ENCODE data around the gene AP3D1. TPM values are rescaled to one million over a fixed set of nuclear protein-coding genes. Genes with fewer than 3 reads are reported as not detected.

Gene AP3D1
- total RNA-seq, 4 donors from 2014 or later: 101 to 189 (median 152) TPM

DNA sequence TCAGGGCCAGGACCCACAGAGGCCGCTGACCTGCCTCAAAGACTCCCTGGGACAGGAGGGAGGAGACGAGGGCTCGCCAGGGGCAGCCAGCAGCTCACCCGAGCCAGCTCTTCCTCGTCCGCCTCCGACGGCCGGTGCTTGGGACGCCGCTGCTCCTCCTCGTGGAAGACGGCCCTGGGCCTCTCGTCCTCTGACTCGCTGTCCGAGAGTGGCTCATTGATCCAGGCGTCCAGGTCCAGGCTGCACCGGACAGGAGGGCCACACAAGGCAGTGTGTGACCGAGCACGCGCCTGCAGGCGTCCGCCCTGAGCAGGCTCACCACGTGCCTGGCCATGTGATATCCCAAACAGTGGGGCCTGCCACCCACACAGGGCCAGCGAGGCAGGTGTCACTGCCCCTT, 34.9 kb downstream of the AP3D1 start:
- H3K9me3 ChIP-seq: no peaks in the 10 kb centered on the region
- 91% methylated on average over 25 of the region's 25 CpGs; no CpG with 5 or more reads in 1 of the 2 donors for WGBS, 2 donors (ENCODE audit: low coverage in 1 of 2)
- H3K4me1 ChIP-seq: no peaks in the 10 kb centered on the region
- TF ChIP-seq POLR2A (IDR thresholded peaks at IDR 0.05): no peak
- TF ChIP-seq, protein P1, sequence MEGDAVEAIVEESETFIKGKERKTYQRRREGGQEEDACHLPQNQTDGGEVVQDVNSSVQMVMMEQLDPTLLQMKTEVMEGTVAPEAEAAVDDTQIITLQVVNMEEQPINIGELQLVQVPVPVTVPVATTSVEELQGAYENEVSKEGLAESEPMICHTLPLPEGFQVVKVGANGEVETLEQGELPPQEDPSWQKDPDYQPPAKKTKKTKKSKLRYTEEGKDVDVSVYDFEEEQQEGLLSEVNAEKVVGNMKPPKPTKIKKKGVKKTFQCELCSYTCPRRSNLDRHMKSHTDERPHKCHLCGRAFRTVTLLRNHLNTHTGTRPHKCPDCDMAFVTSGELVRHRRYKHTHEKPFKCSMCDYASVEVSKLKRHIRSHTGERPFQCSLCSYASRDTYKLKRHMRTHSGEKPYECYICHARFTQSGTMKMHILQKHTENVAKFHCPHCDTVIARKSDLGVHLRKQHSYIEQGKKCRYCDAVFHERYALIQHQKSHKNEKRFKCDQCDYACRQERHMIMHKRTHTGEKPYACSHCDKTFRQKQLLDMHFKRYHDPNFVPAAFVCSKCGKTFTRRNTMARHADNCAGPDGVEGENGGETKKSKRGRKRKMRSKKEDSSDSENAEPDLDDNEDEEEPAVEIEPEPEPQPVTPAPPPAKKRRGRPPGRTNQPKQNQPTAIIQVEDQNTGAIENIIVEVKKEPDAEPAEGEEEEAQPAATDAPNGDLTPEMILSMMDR (IDR thresholded peaks at IDR 0.05): no peak
- TF ChIP-seq EP300 (IDR thresholded peaks at IDR 0.05; ENCODE audit: low read depth): no peak
- in situ Hi-C loops (cut with MboI; ENCODE audit: low pct_ligation_motif_present in 1 of 4, low pct_unique_long_range_greater_than_20kb in 1 of 4, low sequenced_read_pairs in 3 of 4): no loop called here
- H3K27me3 ChIP-seq: no peaks in the 10 kb centered on the region
- no peak overlapping the region for H3K4me3 ChIP-seq
- intact Hi-C loops (cut with DNase I; ENCODE audit: low total_unique reads): no loop called here
- peaks cover 0 to 88% (median 42%) of the 10 kb centered on the region in 4 donors for H3K36me3 ChIP-seq
- no peak for DNase-seq
- H3K27ac ChIP-seq: no peak overlapping the region

DNA sequence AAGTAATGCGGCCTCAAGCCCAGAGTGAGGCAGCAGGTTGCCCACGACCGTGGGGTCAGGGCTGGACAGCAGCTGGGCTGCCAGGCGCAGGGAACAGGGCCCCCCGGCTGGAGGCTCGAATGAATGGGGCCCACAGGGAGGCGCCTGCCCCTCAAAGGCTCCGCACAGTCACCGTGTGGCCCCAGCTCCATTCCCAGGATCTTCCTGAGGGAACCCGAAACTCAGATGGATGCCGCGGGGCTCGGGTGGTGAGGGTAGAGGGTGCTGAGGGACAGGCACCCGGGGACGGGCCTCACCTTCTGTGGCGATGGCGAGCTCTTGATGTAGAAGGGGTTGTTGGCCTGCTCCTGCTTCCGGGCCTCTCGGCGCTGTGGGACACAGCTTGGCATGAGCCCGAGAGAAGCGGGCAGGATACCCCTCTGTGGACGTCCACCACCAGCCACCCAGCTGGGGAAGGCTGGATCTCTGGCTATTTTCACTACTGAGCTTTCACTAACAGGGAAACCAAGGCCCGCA, 35.4 kb downstream of the AP3D1 start:
- intact Hi-C loops (cut with DNase I; ENCODE audit: low total_unique reads): no loop called here
- DNase-seq: no peak
- 96 to 100% methylated on average over 2 to 22 of the region's 24 CpGs for WGBS, 2 donors (ENCODE audit: low coverage in 1 of 2)
- H3K4me3 ChIP-seq: no peak overlapping the region
- no peaks in the 10 kb centered on the region for H3K9me3 ChIP-seq
- H3K4me1 ChIP-seq: no peaks in the 10 kb centered on the region
- no peak overlapping the region for H3K27ac ChIP-seq
- in situ Hi-C loops (cut with MboI; ENCODE audit: low pct_ligation_motif_present in 1 of 4, low pct_unique_long_range_greater_than_20kb in 1 of 4, low sequenced_read_pairs in 3 of 4): no loop called here
- no peak for TF ChIP-seq POLR2A (IDR thresholded peaks at IDR 0.05)
- H3K36me3 ChIP-seq: peaks cover 0 to 88% (median 42%) of the 10 kb centered on the region in 4 donors
- H3K27me3 ChIP-seq: no peaks in the 10 kb centered on the region

DNA sequence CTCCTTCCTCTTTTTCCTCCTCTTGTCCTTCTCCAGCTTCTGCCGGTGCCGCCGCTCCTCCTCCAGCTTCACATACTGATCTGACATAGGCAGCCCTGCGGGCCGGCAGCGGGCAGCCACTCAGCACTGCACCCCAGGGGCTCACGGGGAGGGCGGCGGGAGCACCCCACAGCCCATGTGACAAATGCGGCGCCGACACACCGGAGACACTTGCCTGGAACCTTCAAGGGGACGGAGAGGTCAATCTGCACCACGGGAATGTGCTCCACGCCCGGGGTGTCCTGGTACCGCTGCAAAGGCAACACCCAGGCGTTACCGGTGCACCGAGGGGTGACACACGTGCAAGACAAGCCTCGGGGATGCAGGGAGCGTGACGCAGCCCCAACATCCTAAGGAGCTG, 36.0 kb downstream of the AP3D1 start:
- Histone ChIP-seq H3K4me1 (no peaks in the 10 kb centered on the region), H3K4me3 (no peak overlapping the region), H3K27ac (no peak overlapping the region), H3K36me3 (peaks cover 0 to 86% (median 41%) of the 10 kb centered on the region in 4 donors), H3K27me3 (no peaks in the 10 kb centered on the region), H3K9me3 (no peaks in the 10 kb centered on the region)
- no peak for DNase-seq
- intact Hi-C loops (cut with DNase I; ENCODE audit: low total_unique reads) (no loop called here), in situ Hi-C loops (cut with MboI; ENCODE audit: low pct_ligation_motif_present in 1 of 4, low pct_unique_long_range_greater_than_20kb in 1 of 4, low sequenced_read_pairs in 3 of 4) (no loop called here)
- TF ChIP-seq POLR2AphosphoS5 (IDR thresholded peaks at IDR 0.05) (no peak), POLR2A (IDR thresholded peaks at IDR 0.05) (no peak), EP300 (IDR thresholded peaks at IDR 0.05; ENCODE audit: low read depth) (no peak)
- TF ChIP-seq, protein P1 (IDR thresholded peaks at IDR 0.05): no peak
- 96 to 97% methylated on average over 5 to 25 of the region's 25 CpGs for WGBS, 2 donors (ENCODE audit: low coverage in 1 of 2)

DNA sequence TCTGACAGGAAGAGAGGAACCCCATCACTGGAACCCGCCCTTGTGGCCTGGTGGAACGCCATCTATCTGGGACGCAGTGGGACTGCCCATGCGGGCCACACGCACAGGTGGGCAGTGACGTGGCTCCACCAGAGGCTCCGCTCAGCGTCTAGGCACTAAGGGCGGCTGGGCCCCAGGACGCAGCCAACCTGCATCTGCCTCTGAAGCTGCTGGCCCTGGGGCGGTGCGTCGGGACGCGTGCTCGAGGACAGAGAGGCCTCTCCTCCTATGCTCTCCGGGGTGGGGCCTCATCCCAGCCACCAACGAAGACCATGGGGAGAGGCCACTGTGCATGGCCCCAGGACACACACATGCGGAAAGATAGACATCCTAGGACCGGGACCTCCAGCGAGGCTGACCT, 36.5 kb downstream of the AP3D1 start:
- intact Hi-C loops (cut with DNase I; ENCODE audit: low total_unique reads): no loop called here
- in situ Hi-C loops (cut with MboI; ENCODE audit: low pct_ligation_motif_present in 1 of 4, low pct_unique_long_range_greater_than_20kb in 1 of 4, low sequenced_read_pairs in 3 of 4): no loop called here
- TF ChIP-seq POLR2A (IDR thresholded peaks at IDR 0.05): no peak
- TF ChIP-seq POLR2AphosphoS5 (IDR thresholded peaks at IDR 0.05): no peak
- TF ChIP-seq, protein P1 (IDR thresholded peaks at IDR 0.05): no peak
- no peak for TF ChIP-seq EP300 (IDR thresholded peaks at IDR 0.05; ENCODE audit: low read depth)

DNA sequence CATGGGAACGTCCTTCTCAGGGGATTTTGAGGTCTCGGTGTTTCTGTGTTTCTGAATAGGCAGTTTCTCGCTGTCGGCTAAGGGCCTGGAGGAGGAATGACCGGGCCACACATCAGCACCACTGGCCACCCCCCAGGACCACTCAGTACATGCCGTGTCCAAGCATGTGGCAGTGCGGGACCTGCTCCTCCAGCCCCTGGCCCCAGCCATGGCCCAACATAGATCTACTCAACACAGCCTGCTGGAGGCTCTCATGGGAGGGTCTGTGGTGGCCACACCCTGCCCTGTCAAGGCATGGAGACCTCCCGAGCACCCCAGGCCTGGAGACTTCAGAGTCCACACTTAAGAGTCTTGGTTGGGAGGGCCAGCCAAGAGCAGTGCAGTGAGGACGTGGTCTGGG, 37.1 kb downstream of the AP3D1 start:
- no peak overlapping the region for H3K27ac ChIP-seq
- H3K9me3 ChIP-seq: no peaks in the 10 kb centered on the region
- no peak for TF ChIP-seq POLR2AphosphoS5 (IDR thresholded peaks at IDR 0.05)
- no peak for TF ChIP-seq POLR2A (IDR thresholded peaks at IDR 0.05)
- TF ChIP-seq, protein P1 (IDR thresholded peaks at IDR 0.05): no peak
- TF ChIP-seq EP300 (IDR thresholded peaks at IDR 0.05; ENCODE audit: low read depth): no peak
- H3K27me3 ChIP-seq: no peaks in the 10 kb centered on the region
- in situ Hi-C loops (cut with MboI; ENCODE audit: low pct_ligation_motif_present in 1 of 4, low pct_unique_long_range_greater_than_20kb in 1 of 4, low sequenced_read_pairs in 3 of 4): no loop called here
- intact Hi-C loops (cut with DNase I; ENCODE audit: low total_unique reads): no loop called here
- DNase-seq: no peak
- WGBS, 2 donors (ENCODE audit: low coverage in 1 of 2): 91 to 96% methylated on average over 4 to 9 of the region's 9 CpGs
- H3K36me3 ChIP-seq: peaks cover 0 to 89% (median 42%) of the 10 kb centered on the region in 4 donors
- no peaks in the 10 kb centered on the region for H3K4me1 ChIP-seq
- H3K4me3 ChIP-seq: no peak overlapping the region

More for the DNA sequence above, 36.5 kb downstream of the AP3D1 start:
- Histone ChIP-seq H3K27ac (no peak overlapping the region), H3K9me3 (no peaks in the 10 kb centered on the region), H3K36me3 (peaks cover 0 to 86% (median 40%) of the 10 kb centered on the region in 4 donors), H3K4me1 (no peaks in the 10 kb centered on the region), H3K4me3 (no peak overlapping the region), H3K27me3 (no peaks in the 10 kb centered on the region)
- no peak for DNase-seq
- 95% methylated on average over 20 of the region's 21 CpGs; no CpG with 5 or more reads in 1 of the 2 donors for WGBS, 2 donors (ENCODE audit: low coverage in 1 of 2)

Data from transverse colon (tissue), 4 donors.